Central memory CD8-positive, alpha-beta T cell (primary cell): ENCODE data around the gene TRIM9.

Experiments
- ATAC-seq: fragments of 150-1000 bp; cut with Tn5 transposase; replicated peaks from 2 replicates; pipeline ENCODE4 v1.10.0; 2022; ENCODE audit warnings: mild to moderate bottlenecking, moderate FRiP score, moderate number of reproducible peaks; ENCODE audit not compliant: poor library complexity, severe bottlenecking; ENCODE audit errors: extremely low read depth
- DNase-seq, 2 donors: peaks; one replicate each; pipeline ENCODE4 v3.0.0; 2021; ENCODE audit warnings: low spot score in 2 of 2
- H3K27ac Mint-ChIP-seq: one replicate; pipeline ENCODE4 v1.8.0; 2022; ENCODE audit warnings: low read depth, mild to moderate bottlenecking, moderate library complexity, mixed read lengths
- H3K27me3 Mint-ChIP-seq: one replicate; pipeline ENCODE4 v1.8.0; 2022; ENCODE audit warnings: mixed read lengths
- H3K36me3 Mint-ChIP-seq: one replicate; pipeline ENCODE4 v1.8.0; 2022; ENCODE audit warnings: mild to moderate bottlenecking, moderate library complexity, mixed read lengths; ENCODE audit not compliant: insufficient read depth
- H3K4me1 Mint-ChIP-seq: one replicate; pipeline ENCODE4 v1.8.0; 2022; ENCODE audit warnings: mixed read lengths
- H3K4me3 Mint-ChIP-seq: one replicate; pipeline ENCODE4 v1.8.0; 2022; ENCODE audit warnings: mild to moderate bottlenecking, moderate library complexity, mixed read lengths
- H3K9me3 Mint-ChIP-seq: one replicate; pipeline ENCODE4 v1.8.0; 2022; ENCODE audit warnings: mixed read lengths

The TRIM9 gene

GRCh38 chr14:51070726-51071125 is 24.2 kb downstream of the TRIM9 start:
- H3K9me3 Mint-ChIP-seq = no peaks in the 10 kb centered on the region
- H3K36me3 Mint-ChIP-seq = no peaks in the 10 kb centered on the region
- peaks cover 35% of the 10 kb centered on the region for H3K27me3 Mint-ChIP-seq
- ATAC-seq (no peak), DNase-seq (no peak)
- no peaks in the 10 kb centered on the region for H3K4me1 Mint-ChIP-seq
- H3K4me3 Mint-ChIP-seq = no peak overlapping the region
- H3K27ac Mint-ChIP-seq = no peak overlapping the region

- DNase-seq (no peak), ATAC-seq (no peak)
- Mint-ChIP-seq H3K9me3 (no peaks in the 10 kb centered on the region), H3K27ac (no peak overlapping the region), H3K27me3 (peaks cover 23% of the 10 kb centered on the region), H3K4me1 (no peaks in the 10 kb centered on the region), H3K36me3 (no peaks in the 10 kb centered on the region), H3K4me3 (no peak overlapping the region)
Observed at GRCh38 chr14:51069055-51069454, 25.9 kb downstream of the TRIM9 start.

GRCh38 chr14:51068268-51068667 is 26.6 kb downstream of the TRIM9 start:
- Mint-ChIP-seq H3K4me3 (no peak overlapping the region), H3K9me3 (no peaks in the 10 kb centered on the region), H3K4me1 (no peaks in the 10 kb centered on the region), H3K36me3 (no peaks in the 10 kb centered on the region), H3K27me3 (peaks cover 15% of the 10 kb centered on the region), H3K27ac (no peak overlapping the region)
- ATAC-seq (no peak), DNase-seq (no peak)

GRCh38 chr14:51067295-51067694 is 27.6 kb downstream of the TRIM9 start:
- no peak for ATAC-seq
- Mint-ChIP-seq H3K36me3 (no peaks in the 10 kb centered on the region), H3K9me3 (peaks cover 9% of the 10 kb centered on the region), H3K4me3 (no peak overlapping the region), H3K27ac (no peak overlapping the region), H3K4me1 (no peaks in the 10 kb centered on the region), H3K27me3 (peaks cover 16% of the 10 kb centered on the region)
- no peak for DNase-seq

GRCh38 chr14:51066576-51066975 is 28.3 kb downstream of the TRIM9 start:
- Mint-ChIP-seq H3K36me3 (no peaks in the 10 kb centered on the region), H3K27me3 (peaks cover 22% of the 10 kb centered on the region), H3K27ac (no peak overlapping the region), H3K4me1 (no peaks in the 10 kb centered on the region), H3K9me3 (peaks cover 12% of the 10 kb centered on the region), H3K4me3 (no peak overlapping the region)
- DNase-seq = no peak
- no peak for ATAC-seq

GRCh38 chr14:51059032-51059431 is 35.9 kb downstream of the TRIM9 start:
- no peak for ATAC-seq
- Mint-ChIP-seq H3K4me3 (no peak overlapping the region), H3K36me3 (no peaks in the 10 kb centered on the region), H3K27me3 (peaks cover 16% of the 10 kb centered on the region), H3K4me1 (no peaks in the 10 kb centered on the region), H3K27ac (no peak overlapping the region), H3K9me3 (peaks cover 12% of the 10 kb centered on the region)
- DNase-seq = no peak

GRCh38 chr14:51058382-51058781 is 36.5 kb downstream of the TRIM9 start:
- no peaks in the 10 kb centered on the region for H3K36me3 Mint-ChIP-seq
- ATAC-seq = no peak
- peaks cover 12% of the 10 kb centered on the region for H3K9me3 Mint-ChIP-seq

GRCh38 chr14:51056421-51056820 is 38.5 kb downstream of the TRIM9 start:
- Mint-ChIP-seq H3K36me3 (no peaks in the 10 kb centered on the region), H3K4me3 (no peak overlapping the region), H3K27ac (no peak overlapping the region), H3K27me3 (peaks cover 6% of the 10 kb centered on the region), H3K4me1 (no peaks in the 10 kb centered on the region), H3K9me3 (no peaks in the 10 kb centered on the region)
- no peak for DNase-seq
- no peak for ATAC-seq

More at GRCh38 chr14:51058382-51058781, 36.5 kb downstream of the TRIM9 start:
- no peak for DNase-seq
- Mint-ChIP-seq H3K27ac (no peak overlapping the region), H3K4me3 (no peak overlapping the region), H3K4me1 (no peaks in the 10 kb centered on the region), H3K27me3 (peaks cover 16% of the 10 kb centered on the region)

GRCh38 chr14:51053157-51053556 is 41.7 kb downstream of the TRIM9 start:
- Mint-ChIP-seq H3K27ac (no peak overlapping the region), H3K27me3 (peaks cover 12% of the 10 kb centered on the region), H3K4me1 (no peaks in the 10 kb centered on the region), H3K9me3 (no peaks in the 10 kb centered on the region), H3K36me3 (no peaks in the 10 kb centered on the region), H3K4me3 (no peak overlapping the region)
- DNase-seq (no peak), ATAC-seq (no peak)

- no peaks in the 10 kb centered on the region for H3K36me3 Mint-ChIP-seq
- DNase-seq (no peak), ATAC-seq (no peak)
- H3K27me3 Mint-ChIP-seq = peaks cover 49% of the 10 kb centered on the region
- H3K4me3 Mint-ChIP-seq = no peak overlapping the region
- H3K4me1 Mint-ChIP-seq = no peaks in the 10 kb centered on the region
- H3K27ac Mint-ChIP-seq = no peak overlapping the region
- no peaks in the 10 kb centered on the region for H3K9me3 Mint-ChIP-seq
Observed at GRCh38 chr14:51044961-51045360, 49.9 kb downstream of the TRIM9 start.

- H3K27me3 Mint-ChIP-seq = peaks cover 42% of the 10 kb centered on the region
- DNase-seq (no peak), ATAC-seq (no peak)
- no peaks in the 10 kb centered on the region for H3K9me3 Mint-ChIP-seq
- H3K4me3 Mint-ChIP-seq = no peak overlapping the region
- H3K4me1 Mint-ChIP-seq = no peaks in the 10 kb centered on the region
- peaks cover 2% of the 10 kb centered on the region for H3K36me3 Mint-ChIP-seq
- no peak overlapping the region for H3K27ac Mint-ChIP-seq
Observed at GRCh38 chr14:51041883-51042282, 53.0 kb downstream of the TRIM9 start.

GRCh38 chr14:51041108-51041531 is 53.8 kb downstream of the TRIM9 start:
- Mint-ChIP-seq H3K27ac (no peak overlapping the region), H3K9me3 (no peaks in the 10 kb centered on the region), H3K36me3 (peaks cover 2% of the 10 kb centered on the region), H3K4me3 (no peak overlapping the region), H3K27me3 (peaks cover 42% of the 10 kb centered on the region), H3K4me1 (no peaks in the 10 kb centered on the region)
- DNase-seq (no peak), ATAC-seq (no peak)

- Mint-ChIP-seq H3K4me3 (no peak overlapping the region), H3K27ac (no peak overlapping the region), H3K9me3 (no peaks in the 10 kb centered on the region), H3K27me3 (peaks cover 27% of the 10 kb centered on the region), H3K4me1 (no peaks in the 10 kb centered on the region), H3K36me3 (peaks cover 2% of the 10 kb centered on the region)
- DNase-seq = no peak
- no peak for ATAC-seq
Observed at GRCh38 chr14:51039252-51039651, 55.7 kb downstream of the TRIM9 start.
